HuH-7.5 (cell line): ENCODE measurements around the gene C19orf33.
"Not testable (repeated sequence)": the region's sequence is repeated elsewhere in the genome, so short reads cannot be mapped to it uniquely, and the experiment has no call there.

Experiments used
- DNase-seq: peaks from one replicate; pipeline ENCODE4 v3.0.0; 2011; ENCODE audit warnings: low spot score

C19orf33 gene

DNA sequence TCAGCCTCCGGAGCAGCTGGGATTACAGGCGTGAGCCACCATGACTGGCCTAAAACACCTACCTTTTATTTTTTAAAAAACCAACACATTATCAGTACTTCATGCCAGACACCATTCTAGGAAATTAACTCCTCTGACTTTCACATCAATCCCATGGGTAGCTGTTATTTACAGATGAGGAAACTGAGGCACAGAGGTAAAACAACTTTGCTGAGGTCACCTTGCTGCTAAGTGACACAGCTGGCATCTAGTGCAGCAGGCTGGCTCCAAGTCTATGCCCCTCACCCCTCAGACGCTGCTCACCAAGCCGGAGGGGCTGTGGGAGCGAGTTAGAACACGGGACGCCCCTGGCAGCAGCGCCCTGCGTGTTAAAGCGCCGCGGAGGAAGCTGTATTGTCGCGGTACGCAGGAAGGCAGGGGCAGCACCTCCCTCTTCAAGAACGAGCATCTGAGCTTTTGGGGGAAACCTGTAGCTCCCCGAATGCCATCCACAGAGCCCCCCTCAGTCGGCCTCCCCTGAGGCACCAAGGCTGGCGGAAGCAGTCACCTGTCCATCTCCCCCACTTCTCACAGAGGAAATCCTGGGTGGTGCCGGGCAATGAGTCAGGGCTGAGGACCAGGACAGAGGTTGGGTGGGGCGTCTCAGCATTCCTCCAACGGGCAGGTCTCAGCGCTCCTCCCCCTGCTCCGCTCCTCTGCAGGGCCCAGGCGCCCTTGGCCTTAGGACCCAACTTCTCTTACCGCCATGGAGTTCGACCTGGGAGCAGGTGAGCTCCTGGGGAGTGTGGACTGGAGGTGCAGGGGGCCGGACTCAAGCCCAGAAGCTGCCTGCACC lies at the start of gene C19orf33:
C19orf33 (plus strand) TSS at position 735 of the 835 bp plus-strand sequence; CDS start at position 746, 11 bp downstream.
- DNase-seq: no peak

DNA sequence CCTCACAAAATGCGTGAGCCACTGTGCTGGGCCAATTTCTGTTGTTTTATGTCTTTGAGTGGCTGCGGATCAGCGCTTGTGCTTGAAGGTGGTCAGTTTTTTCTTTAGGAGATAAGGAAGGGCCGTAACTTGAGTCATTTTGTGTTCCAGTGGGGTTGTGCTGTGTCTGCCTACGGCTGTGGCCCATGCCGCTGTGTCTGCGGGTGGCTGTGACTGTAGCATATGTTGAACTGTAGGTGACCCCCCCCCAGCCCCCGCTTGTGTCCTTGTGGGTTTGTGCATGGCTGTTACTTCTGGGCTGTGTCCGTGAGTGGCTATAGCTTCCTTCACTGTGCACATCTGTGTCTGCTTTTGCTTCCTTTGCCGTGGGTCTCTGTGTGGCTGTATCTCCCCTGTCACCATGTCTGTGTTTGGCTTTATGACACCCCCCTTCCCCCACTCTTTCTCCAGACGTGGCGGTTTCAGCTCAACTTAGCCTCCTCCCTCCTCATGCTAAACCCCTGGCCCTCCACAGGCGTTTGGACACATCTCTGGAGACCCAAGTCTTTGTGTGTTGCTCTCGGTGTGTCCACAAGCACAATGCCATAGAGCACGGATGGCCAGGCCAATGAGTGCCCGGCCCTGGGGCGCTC lies 48.6 kb upstream of the C19orf33 start:
- no peak for DNase-seq

DNA sequence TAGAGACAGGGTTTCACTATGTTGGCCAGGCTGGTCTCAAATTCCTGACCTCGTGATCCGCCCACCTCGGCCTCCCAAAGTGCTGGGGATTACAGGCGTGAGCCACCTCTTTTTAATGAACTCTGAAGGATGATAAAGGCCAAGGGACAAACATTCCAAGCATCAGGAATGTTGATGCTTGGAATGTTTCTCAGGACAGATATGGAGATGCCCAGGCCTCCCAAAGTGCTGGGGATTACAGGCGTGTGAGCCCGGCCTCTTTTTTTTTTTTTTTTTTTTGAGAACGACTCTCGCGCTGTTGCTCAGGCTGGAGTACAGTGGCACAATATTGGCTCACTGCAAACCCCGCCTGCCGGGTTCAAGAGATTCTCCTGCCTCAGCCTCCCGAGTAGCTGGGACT lies 42.1 kb upstream of the C19orf33 start:
- not testable (repeated sequence) for DNase-seq

DNA sequence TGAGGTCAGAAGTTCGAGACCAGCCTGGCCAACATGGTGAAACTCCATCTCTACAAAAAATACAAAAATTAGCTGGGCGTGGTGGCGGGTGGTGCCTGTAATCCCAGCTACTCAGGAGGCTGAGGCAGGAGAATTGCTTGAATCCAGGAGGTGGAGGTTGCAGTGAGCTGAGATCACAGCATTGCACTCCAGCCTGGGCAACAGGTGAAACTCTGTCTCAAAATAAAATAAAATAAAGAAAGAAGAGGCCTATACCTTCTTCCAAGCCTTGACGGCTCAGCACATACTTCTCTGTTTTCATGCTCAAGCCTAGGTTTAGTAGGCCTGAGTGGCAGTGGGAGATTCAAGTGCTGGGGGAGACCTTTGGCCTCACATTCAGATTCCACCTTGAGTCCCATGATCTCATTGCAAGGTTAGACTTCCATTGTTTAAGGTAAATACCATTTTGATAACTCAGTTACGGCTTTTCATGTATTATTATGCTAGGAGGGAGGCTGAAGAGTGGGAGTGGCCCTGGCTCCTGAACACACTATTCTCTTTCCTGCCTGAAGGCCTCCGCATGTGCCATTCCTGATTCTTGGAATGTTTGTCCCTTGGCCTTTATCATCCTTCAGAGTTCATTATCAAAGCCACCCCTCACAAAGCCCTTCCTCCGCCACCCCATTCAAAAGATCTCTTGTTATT lies 41.3 kb upstream of the C19orf33 start:
- DNase-seq: no peak

DNA sequence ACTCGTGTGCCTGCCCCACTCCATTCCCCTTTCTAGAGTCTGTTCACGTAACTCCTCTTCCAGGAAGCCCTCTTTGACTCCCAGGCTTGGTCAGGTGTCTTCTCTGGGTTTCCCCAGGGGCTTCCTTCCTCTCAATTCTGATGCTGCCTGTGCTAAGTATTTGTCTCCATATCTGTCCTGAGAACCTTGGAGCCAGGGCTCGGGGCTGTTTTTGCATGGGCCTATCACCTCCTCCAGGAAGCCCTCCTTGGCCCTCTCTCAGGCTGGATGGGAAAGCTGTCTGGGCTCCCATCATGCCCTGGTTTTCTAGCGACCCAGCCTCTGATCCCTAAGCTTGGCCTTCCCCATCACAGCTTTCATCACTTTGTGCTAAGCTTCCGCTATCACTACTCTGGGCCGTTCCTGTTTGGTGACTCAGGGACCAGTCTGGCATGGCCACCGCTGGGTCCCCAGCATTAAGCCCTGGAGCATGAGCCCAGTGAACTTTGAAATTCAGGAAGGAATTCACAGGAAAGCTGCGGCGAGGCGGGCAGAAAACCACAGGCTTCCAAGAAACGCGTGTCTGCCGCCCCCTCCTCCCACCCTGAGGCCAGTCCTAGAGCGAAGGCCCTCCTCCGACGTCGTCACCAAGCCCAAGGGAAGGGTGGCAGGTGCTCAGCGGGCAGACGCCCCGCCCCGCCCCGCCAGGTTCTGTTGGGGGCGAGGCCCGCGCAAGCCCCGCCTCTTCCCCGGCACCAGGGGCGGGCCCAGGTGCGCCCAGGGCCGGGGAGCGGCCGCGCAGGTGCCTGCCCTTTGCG lies 40.2 kb upstream of the C19orf33 start:
- no peak for DNase-seq

DNA sequence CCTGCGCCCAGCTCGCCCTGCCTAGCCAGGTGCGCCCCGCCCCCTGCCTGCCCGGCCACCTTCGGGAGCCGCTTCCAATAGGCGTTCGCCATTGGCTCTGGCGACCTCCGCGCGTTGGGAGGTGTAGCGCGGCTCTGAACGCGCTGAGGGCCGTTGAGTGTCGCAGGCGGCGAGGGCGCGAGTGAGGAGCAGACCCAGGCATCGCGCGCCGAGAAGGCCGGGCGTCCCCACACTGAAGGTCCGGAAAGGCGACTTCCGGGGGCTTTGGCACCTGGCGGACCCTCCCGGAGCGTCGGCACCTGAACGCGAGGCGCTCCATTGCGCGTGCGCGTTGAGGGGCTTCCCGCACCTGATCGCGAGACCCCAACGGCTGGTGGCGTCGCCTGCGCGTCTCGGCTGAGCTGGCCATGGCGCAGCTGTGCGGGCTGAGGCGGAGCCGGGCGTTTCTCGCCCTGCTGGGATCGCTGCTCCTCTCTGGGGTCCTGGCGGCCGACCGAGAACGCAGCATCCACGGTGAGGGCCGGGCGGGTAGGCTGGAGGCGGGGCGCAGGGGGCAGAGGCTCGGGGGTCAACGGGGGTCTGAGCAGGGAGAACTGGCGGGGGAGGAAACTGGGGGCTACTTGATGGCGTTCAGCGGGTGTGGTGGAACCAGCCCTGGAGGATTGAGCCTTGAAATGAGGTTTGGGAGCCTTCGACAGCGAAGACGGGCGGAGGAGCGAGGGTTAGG lies 39.4 kb upstream of the C19orf33 start, which contains the start of gene SPINT2:
SPINT2 (plus strand) TSS at position 88 of the 727 bp plus-strand sequence; CDS start at position 408, 320 bp downstream.
- no peak for DNase-seq

DNA sequence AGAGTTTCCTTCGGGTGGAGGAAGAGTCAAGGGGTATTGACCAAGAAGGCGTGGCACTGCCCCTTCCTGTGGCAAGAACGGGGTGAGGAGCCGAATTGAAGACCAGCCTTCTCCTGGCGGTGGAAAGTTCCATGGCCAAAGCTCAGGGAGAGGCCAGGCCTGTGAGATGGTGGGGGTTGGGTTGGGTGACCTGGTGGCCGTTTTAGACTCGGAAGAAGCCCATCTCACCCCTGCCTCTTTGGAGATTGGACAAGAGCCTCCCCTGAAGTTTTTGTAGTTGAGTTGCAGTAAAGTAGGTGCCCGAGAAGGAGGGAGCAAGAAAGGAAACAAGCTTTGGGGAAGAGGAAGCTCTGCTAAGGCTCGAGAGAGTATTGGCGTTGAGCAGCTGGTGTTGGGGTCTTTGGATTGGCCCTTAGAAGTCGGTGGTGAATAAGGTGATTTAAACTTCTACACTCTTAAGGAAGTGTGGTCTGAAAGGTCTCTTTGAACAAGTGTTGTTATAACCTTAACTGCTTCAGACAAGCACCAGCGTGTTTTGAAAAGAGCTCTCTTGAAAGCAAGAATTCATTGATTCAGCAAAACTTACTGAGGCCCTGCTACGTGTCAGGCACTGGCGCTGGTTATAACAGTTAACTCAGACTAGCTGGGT lies 38.7 kb upstream of the C19orf33 start:
- no peak for DNase-seq

DNA sequence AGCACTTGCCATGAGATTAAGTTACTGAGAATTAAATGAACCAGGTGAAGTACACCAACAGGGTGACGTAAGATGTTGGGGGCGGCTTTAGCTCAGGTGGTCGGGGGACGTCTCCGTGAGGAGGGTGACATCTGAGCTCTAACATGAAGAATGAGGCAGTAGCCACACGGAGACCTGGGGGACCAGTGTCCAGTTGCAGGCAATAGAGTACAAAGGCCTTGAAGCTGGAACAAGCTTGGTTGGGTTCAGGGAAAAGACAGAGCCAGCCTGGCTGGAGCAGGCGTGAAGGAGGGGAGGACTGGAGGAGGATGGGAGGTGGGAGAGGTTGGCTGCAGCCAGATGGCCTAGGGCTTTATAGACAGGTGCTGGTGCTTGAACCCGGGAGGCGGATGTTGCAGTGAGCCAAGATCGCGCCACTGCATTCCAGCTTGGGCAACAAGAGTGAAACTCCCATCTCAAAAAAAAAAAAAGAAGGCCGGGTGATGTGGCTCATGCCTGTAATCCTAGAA lies 38.1 kb upstream of the C19orf33 start:
- no peak for DNase-seq

DNA sequence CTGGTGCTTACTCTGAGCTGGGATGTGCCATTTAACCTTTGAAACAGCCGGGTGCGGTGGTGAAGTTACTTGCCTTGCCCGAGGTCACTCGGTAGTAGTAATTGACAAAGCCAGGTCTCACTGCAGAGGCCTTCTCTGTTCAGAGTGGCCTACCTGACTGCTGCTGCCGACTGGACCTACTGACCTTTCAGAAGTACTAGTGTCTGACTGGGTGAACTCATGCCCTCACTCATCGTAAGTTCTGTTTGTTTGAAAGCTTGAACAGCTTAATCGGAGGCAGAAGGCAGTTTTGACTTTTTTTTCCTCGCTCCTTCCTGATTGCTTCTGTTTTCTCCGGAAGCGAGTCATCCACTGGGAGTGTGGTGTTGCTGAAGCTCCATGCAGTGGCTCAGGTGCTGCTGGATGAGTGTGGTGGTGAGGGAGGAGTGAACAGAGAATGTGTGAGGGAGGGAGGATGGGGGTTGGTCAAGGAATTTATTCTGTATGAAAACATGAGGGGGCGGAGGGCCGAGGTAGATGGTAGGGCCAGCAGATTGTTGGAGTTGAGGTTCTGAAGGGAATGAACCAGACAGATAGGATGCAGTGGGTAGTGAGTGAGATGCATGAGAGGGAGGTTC lies 37.0 kb upstream of the C19orf33 start:
- peak; percentile 52 for DNase-seq

DNA sequence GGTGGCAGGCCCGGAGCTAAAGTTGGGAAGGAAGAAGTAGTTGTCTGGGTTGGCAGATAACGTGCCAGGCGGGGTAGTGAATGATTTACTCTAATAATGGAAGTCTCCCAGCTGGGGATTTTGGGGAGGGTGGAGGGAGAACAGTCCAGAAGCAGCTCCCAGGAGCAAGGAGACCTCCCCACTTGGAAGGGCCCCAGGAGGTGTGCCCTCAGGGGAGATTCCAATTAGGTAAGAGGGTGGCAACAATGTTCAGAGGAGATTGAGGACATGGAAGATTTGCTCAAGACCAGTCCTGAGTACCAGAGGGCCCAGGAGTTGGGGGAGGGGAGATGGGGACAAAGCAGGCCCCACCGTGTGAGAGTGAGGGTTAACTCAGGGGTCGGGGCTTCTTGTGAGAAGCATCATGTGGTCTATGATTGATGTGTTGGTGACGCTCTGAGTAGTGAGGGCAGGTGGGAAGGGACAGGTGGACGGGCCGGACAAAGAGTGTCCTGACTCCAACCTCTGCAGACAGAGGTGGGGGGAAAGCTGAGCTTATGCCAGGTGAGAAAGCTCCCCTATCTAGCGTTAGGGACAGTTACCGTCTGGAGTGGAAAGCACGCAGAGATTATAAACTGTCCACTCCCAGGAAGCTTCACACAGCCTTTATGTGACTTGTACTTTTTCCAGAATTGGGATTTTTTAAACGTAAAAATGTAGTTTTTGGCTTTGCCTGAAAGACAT lies 36.1 kb upstream of the C19orf33 start:
- no peak for DNase-seq

DNA sequence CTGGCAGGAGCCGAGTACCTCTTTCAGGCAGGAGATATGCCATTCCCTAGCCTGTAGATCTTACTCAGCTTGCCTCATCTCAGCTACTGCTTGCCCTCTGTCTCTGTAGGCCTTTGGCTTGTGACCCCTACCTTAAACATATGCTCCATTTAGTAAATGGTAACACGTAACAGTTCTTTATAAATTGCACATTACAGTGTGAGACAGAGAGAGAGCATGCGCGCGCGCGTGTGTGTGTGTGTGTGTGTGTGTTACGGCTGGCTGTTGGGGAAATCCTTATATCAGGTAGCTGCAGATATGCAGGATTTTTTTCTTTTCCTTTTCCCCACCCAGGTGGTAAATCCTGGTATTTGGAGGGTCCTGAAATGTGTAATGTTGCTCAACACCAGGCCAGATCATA lies 35.5 kb upstream of the C19orf33 start:
- no peak for DNase-seq

DNA sequence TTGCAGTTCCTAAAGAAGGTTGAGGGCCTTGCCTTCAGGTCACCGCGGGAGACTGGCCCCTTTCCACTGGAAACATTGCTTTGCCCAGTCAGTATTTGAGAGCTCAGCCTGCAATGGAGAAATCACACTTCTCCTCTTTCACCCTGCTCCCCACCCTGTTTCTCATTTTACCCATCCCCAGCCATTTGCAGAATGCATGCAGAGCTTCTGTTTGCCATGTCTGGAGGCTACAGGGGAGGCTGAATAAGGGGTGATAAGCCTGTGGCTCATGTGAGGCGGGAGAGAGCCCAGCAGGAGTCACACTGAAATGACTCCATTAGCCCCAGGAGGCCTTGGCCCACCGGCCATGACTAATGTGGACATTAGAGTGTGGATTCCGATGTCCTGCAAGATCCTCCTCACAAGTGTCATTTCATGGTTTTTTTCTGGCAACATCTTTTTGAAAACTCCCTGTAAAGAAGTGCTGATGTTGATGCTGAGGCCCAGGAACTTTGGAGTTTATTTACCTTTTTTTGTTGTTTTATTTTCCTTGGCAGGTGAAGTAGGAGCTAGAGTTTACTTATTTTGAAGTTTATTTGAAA lies 33.4 kb upstream of the C19orf33 start:
- no peak for DNase-seq

DNA sequence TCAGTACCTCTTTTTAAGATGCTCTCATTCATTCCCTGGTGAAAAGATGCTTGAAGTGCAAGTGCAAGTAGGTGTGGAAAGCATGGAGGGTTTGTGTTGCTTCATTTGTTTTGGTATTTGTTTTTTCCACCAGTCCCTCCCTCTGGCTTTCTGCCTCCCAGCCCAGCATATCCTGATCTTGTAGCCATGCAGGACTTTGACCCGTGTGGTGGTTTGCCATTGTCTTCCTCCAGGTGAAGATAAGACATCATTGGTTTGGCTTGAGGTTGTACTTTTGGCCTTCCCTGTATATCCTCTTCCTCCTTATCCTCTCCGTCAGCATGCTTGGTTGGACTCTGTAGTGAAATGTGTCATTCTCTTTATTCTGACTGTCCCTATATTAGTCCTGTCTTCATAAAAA lies 30.6 kb upstream of the C19orf33 start:
- DNase-seq: peak; percentile 43

DNA sequence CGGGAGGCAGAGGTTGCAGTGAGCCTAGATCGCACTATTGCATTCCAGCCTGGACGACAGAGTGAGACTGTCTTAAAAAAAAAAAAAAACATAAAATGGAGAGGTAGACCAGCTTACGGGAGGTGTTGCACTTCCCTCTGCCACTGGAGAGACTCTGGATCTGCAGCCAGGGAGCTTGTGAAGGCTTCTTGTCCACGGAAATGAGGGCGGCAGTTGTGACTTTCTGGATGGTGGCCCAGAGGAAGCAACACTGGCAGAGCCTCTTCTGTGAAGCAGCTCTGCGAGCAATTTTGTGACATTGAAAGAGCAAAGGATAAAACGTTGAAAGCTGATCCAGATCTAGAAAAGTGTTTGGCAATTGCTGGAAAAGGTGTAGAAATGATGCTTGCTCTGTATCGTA lies 29.3 kb upstream of the C19orf33 start:
- DNase-seq: no peak

DNA sequence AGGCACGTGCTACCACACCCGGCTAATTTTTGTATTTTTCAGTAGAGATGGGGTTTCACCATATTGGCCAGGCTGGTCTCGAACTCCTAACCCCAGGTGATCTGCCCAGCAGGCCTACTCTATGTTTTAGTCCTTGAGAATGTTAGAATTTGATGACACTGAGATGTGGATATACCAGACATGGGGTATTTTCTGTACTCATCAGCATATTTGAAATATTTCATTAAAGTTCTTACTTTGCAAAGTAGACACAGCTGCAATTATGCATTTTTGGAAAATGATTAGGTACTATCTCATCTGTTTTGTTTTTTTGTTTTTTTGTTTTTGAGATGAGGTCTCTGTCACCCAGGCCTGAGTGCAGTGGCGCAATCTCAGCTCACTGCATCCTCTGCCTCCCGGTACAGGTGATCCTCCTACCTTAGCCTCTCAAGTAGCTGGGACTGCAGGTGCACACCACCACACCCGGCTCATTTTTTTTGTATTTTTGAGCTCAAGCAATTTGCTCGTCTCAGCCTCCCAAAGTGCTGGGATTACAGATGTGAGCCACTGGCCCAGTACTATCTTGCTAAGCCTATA lies 27.0 kb upstream of the C19orf33 start:
- no peak for DNase-seq

DNA sequence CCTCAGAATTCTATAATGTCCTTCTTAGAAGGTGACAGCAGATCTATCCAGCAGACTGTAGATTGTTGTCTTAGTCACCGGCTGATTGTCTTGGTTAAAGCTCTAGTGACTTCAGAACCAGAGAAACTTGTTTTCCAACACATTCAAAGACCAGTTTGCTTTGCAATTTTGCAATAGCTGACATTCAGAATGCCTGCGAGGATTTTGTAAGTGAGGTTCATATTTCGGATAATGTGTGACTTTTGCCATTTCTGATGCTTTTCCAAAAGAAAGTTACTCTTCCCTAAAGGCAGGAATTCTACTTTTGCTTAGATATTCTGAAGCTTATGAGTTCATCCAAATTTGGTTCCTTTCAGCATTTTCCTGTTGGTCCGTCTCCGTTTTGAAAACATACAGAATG lies 26.5 kb upstream of the C19orf33 start:
- no peak for DNase-seq

DNA sequence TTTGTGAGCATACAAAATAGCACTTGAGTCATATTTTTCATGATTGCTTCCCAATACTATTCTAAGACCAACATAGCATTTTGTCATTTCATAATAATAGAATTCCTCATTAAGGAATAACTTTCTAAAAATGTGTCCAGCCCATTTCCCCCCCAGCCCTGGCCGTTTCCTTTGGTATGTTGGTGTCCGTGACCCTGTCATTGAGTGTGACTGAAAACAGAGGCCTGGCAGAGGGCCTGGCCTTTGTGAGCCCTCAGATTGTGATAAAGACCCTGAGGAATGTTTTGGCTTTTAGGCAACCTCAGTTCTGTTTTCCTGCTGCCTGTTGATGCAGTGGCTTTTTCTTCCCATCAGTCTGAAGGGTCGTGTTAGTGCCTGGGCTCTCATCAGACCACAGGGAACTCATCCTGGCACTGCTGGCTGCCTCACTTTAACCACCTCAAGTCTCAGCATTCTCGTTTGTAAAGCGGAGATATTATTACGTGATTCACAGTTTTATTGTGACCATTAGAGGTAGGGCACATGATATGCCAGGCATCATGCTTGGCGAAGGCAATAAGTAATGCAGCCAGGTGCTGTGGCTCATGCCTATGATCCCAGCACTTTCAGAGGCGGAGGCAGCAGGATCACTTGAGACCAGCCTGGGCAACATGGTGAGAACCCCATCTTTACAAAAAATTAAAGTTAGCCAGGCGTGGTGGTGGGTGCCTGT lies 25.9 kb upstream of the C19orf33 start:
- no peak for DNase-seq

DNA sequence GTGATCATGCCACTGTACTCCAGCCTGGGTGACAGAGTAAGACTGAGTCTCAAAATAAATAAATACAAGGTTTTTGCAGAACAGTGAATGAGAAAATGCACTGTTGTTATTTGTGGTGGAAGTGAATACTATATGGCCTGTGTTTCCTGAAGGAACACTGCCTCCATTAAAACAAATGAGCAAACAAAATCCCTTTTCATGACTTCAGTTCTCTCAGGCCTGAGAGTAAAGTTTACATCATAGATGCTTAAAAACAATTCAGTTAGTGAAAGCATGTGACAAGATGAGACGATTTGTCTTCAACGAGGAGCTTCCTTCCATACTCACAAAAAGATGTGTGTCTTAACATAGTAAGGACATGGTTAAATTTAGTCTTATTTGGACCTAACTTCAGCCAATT lies 25.3 kb upstream of the C19orf33 start:
- DNase-seq: no peak
